Naive thymus-derived CD8-positive, alpha-beta T cell (primary cell): ENCODE results near the gene CYP27B1. TPM values are rescaled to one million over a fixed set of nuclear protein-coding genes. Genes with fewer than 3 reads are reported as not detected.
A peak's percentile ranks its signal among the peaks of the same experiment; 100 is the strongest.

Source experiments
- ATAC-seq, 2 donors: fragments of 150-1000 bp; cut with Tn5 transposase in 1 of 2; sonication (Bioruptor Pico), chemical (Tn5 transposase) in 1 of 2; 1 replicate in 1 of 2; 2 replicates in 1 of 2; pipeline ENCODE4 v1.10.0; 2021; ENCODE audit warnings: mild to moderate bottlenecking in 2 of 2, moderate library complexity in 2 of 2
- POLR2A ChIA-PET: fragments of 350-600 bp; sonication (Branson Sonifier 250); formaldehyde crosslinking; loops from one replicate; lab custom pipeline; 2021; ENCODE audit warnings: antibody characterized with exemption; lab: Charles Lee
- DNase-seq, 10 donors: peaks; one replicate each; pipeline versions ENCODE4 v3.0.0 to v3.0.0-alpha.2; 2020 to 2022
- H3K27ac Mint-ChIP-seq, 10 donors: one replicate each; pipeline ENCODE4 v1.8.0; 2020 to 2022; ENCODE audit warnings: mild to moderate bottlenecking in 10 of 10, mixed read lengths in 10 of 10, moderate library complexity in 4 of 10, inconsistent platforms in 1 of 10
- H3K27me3 Mint-ChIP-seq, 5 donors: one replicate each; pipeline ENCODE4 v1.8.0; 2021 to 2022; ENCODE audit warnings: mixed read lengths in 5 of 5
- H3K36me3 Mint-ChIP-seq, 3 donors: one replicate each; pipeline ENCODE4 v1.8.0; 2020 to 2022; ENCODE audit warnings: mixed read lengths in 3 of 3, mild to moderate bottlenecking in 2 of 3, inconsistent platforms in 1 of 3
- H3K4me1 Mint-ChIP-seq, 4 donors: one replicate each; pipeline ENCODE4 v1.8.0; 2021 to 2022; ENCODE audit warnings: mixed read lengths in 4 of 4
- H3K4me3 Mint-ChIP-seq, 10 donors: one replicate each; pipeline ENCODE4 v1.8.0; 2020 to 2022; ENCODE audit warnings: mild to moderate bottlenecking in 10 of 10, mixed read lengths in 10 of 10, moderate library complexity in 6 of 10, inconsistent platforms in 1 of 10
- H3K9me3 Mint-ChIP-seq, 9 donors: one replicate each; pipeline ENCODE4 v1.8.0; 2020 to 2022; ENCODE audit warnings: mixed read lengths in 9 of 9, mild to moderate bottlenecking in 3 of 9, inconsistent platforms in 1 of 9, moderate library complexity in 1 of 9
- polyA plus RNA-seq, 3 donors: library from polyadenylated mRNA; unstranded; fragments of 300-500 nt; fragmentation: Illumina TruSeq; gene quantifications; one replicate each; pipeline ENCODE4 v1.2.3, GENCODE V29; 2021
- total RNA-seq, 8 experiments: library from RNA in 2 of 8; stranded (reverse) in 2 of 8; gene quantifications; one replicate each; pipeline ENCODE4 v1.2.3 and lab custom pipeline; 2021 to 2026

Gene CYP27B1
- total and polyA plus RNA-seq, 5 experiments from 2014 or later = 1.4 to 1.6 TPM; not detected in 3

DNA sequence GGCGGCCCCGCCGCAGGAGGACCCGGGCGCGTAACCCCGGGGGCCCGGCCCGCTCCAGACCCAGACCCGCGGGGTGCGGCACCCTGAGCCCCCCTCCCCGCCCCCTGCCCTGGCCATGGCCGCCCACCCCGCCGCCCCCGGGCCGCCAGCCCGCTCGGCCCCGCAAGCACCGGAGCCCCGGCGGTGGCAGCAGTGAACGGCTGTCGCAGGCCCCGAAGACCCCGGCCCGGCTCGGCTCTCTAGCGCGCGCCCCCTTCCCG lies 11.8 kb downstream of the CYP27B1 start:
- ATAC-seq (no peak), DNase-seq (no peak)
- Mint-ChIP-seq H3K4me3 (peak overlapping the region in 6 of 10 donors; percentile 16 to 89 (median 29)), H3K36me3 (peaks cover 0 to 34% (median 0%) of the 10 kb centered on the region in 3 donors), H3K27me3 (no peaks in the 10 kb centered on the region), H3K27ac (peak overlapping the region in 1 of 10 donors; percentile 53), H3K4me1 (peaks cover 50 to 79% (median 71%) of the 10 kb centered on the region in 4 donors), H3K9me3 (no peaks in the 10 kb centered on the region)
- POLR2A ChIA-PET = interaction anchor here (0.6 to 2.6 kb wide), 3 partner anchors 14 to 142 kb away, joined by 3 to 13 read pairs (median 12); partner anchors contain the start of gene TSFM

DNA sequence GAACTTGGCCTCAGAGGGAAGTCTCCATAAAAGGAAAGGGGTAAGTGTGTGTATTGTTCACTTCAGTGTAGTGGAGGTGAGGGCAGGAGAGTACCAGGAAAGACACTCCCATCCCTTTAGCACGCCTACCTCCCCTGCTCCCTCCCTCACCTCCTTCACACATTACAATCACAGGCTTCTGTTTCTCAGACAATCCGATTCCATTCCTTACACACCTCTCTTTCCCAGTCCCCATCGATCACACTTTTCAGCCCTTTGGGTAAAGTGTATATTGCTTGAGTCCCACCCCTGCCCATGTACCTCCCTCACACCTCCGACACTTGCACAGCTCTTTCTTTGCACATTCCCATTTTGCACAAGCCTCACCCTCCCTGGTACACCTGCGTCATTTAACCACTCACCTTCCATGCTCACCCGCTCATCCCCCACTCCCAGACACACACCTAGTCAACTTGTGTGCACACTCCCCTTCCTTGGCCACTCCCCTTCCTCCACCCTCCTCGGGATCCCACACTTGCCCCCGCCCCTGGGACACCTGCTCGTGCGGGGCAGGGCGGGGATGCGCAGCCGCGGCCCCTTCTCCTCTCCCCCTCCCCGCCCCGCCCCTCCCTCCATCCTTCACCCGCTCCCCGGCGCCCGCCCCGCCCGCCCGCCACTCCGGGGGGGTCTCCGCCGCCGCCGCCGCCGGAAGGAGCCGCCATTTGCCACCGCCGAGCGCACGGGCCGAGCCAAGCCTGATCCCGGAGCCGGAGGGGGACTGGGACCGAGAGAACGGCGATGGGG lies 12.3 kb downstream of the CYP27B1 start, which contains the start of gene MARCHF9:
Gene MARCHF9 (plus strand): TSS at position 693 of the 783 bp plus-strand sequence. CDS start 426 bp downstream, outside the sequence.
- Mint-ChIP-seq H3K36me3 (peaks cover 0 to 31% (median 0%) of the 10 kb centered on the region in 3 donors), H3K4me3 (peak within 1 kb of the TSS; percentile 84 to 100 (median 92)), H3K9me3 (no peaks in the 10 kb centered on the region), H3K27ac (peak within 1 kb of the TSS; percentile 94 to 100 (median 97)), H3K4me1 (peaks cover 48 to 73% (median 67%) of the 10 kb centered on the region in 4 donors), H3K27me3 (no peaks in the 10 kb centered on the region)
- POLR2A ChIA-PET = interaction anchor here (0.6 to 2.6 kb wide), 8 partner anchors 10 to 142 kb away, joined by 3 to 13 read pairs (median 4); partner anchors contain the start of genes EEF1AKMT3, METTL1, TSFM and TSPAN31
- ATAC-seq = peak; percentile 41 to 45
- DNase-seq = peak; percentile 67 to 94 (median 81)

DNA sequence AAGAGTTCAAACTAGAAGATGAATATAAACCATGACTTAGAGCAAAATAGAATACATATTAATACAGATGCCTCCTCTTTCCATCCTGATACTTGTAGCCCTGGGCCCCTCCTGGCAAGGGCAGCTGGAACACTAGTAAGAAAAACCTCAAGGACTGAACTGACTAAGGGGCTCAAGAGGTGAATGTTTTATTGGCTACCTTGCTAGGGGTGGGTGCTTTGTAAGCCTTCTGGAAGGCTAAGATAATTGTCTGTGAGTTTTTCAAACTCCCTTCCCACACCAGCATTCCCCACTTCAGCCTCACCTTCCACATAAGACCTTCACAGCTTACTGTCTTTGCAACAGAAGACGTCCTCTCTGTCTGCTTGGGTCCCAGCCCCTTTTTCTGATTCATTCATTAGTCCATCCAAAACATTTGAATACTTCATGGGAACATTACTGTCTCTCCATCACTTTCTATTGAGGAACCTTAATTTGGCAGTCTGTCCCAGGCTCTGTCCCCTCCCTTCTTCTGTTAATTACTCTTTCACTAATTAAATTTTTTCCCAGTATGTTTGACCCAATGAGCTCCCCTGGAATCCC lies 13.0 kb downstream of the CYP27B1 start:
- H3K4me1 Mint-ChIP-seq = peaks cover 45 to 69% (median 62%) of the 10 kb centered on the region in 4 donors
- DNase-seq (no peak), ATAC-seq (no peak)
- H3K9me3 Mint-ChIP-seq = no peaks in the 10 kb centered on the region
- POLR2A ChIA-PET = interaction anchor here (0.6 to 1.0 kb wide), 6 partner anchors 9 to 180 kb away, joined by 3 to 7 read pairs (median 4); partner anchors contain the start of genes EEF1AKMT3, METTL1 and TSPAN31
- peak overlapping the region; percentile 94 to 100 (median 97) for H3K27ac Mint-ChIP-seq
- H3K36me3 Mint-ChIP-seq = peaks cover 0 to 30% (median 0%) of the 10 kb centered on the region in 3 donors
- H3K27me3 Mint-ChIP-seq = no peaks in the 10 kb centered on the region
- H3K4me3 Mint-ChIP-seq = peak overlapping the region; percentile 84 to 100 (median 92)

DNA sequence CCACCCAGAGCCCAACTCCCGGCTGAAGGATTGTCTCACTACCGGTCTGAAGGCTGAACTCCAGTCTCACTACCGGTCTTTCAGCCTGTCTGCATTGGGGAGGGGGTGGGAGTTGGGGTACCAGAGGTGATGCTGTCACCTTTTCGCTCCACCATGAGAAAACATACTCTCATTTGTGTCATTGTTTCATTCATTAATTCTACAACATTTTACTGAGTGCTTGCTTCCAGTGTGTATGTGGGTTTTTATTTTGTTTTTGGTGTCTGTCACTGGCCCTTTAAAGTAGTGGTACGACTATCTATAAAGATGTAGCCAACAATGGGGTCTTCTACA lies 14.2 kb downstream of the CYP27B1 start:
- ATAC-seq (no peak), DNase-seq (no peak)
- Mint-ChIP-seq H3K4me1 (peaks cover 40 to 61% (median 55%) of the 10 kb centered on the region in 4 donors), H3K4me3 (peak overlapping the region; percentile 89 to 96 (median 94)), H3K36me3 (peaks cover 0 to 33% (median 8%) of the 10 kb centered on the region in 3 donors), H3K9me3 (no peaks in the 10 kb centered on the region), H3K27me3 (no peaks in the 10 kb centered on the region), H3K27ac (peak overlapping the region; percentile 91 to 100 (median 97))
- POLR2A ChIA-PET = interaction anchor here (0.9 to 1.2 kb wide), 6 partner anchors 11 to 94 kb away, joined by 3 to 13 read pairs (median 4); partner anchors contain the start of gene CTDSP2

DNA sequence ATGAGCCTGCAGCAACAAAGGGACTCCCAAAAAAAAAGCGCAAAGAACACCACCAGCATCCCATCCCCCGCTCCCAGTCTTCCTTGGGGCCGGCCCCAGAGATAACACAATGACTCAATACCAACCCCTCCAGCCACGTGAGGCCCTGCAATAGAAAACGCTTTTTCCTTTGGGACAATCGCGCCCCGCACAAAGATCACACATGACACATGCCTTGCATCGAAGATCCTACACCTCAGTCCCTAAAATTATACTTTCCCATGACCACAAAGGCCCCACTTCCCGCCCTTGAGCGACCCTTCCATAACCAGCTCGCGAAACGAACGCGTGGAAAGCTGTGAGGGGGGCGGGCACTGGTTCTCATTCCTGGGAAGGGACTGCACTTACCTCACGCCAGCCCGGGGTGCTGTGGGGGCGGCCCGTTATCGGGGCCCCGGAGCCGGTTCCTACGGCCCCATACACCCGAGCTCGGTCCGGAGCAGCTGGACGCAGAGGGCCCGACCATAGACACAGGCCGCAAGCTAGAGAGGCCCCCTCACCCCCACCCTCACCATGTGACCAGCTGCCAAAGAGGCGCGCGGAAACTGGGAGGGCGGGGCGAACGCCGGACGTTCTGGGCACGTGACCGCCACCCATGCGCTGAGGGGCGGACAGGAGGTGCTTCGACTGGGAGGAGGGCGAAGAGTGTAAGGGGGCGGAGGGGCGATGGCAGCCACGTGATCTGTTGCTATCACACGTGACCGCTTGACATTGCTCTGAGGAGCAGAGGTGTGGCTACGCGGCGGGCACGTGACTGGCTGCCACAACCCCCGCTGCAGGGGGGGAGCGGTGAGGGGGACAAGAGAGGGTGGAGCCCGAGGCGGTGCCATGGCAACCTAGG lies 14.8 kb downstream of the CYP27B1 start, which contains the start of gene CDK4:
Gene CDK4 (minus strand): TSS at position 523 of the 880 bp plus-strand sequence. CDS start 593 bp downstream, outside the sequence.
- peak within 1 kb of the TSS; percentile 91 to 100 (median 97) for H3K27ac Mint-ChIP-seq
- ATAC-seq = peak; percentile 60 to 78
- POLR2A ChIA-PET = interaction anchor here (0.6 to 1.2 kb wide), 9 partner anchors 10 to 640 kb away, joined by 3 to 13 read pairs (median 4); partner anchors contain the start of genes CTDSP2, OS9 and TSFM
- no peaks in the 10 kb centered on the region for H3K9me3 Mint-ChIP-seq
- H3K4me1 Mint-ChIP-seq = peaks cover 40 to 57% (median 52%) of the 10 kb centered on the region in 4 donors
- peaks cover 0 to 34% (median 8%) of the 10 kb centered on the region in 3 donors for H3K36me3 Mint-ChIP-seq
- peak; percentile 94 to 100 (median 99) for DNase-seq
- H3K4me3 Mint-ChIP-seq = peak within 1 kb of the TSS; percentile 89 to 96 (median 94)
- H3K27me3 Mint-ChIP-seq = no peaks in the 10 kb centered on the region

DNA sequence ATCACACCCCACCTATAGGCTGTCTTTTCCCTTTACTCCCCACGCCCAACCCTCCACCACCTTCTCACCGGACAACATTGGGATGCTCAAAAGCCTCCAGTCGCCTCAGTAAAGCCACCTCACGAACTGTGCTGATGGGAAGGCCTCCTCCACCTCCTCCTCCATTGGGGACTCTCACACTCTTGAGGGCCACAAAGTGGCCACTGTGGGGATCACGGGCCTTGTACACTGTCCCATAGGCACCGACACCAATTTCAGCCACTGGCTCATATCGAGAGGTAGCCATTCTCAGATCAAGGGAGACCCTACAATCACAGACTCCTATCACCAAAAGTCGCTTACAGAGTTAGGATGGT lies 15.5 kb downstream of the CYP27B1 start:
- POLR2A ChIA-PET = interaction anchor here (0.9 to 1.9 kb wide), 5 partner anchors 9 to 640 kb away, joined by 3 to 13 read pairs (median 4); partner anchors contain the start of gene TSFM
- peak overlapping the region; percentile 89 to 96 (median 94) for H3K4me3 Mint-ChIP-seq
- peaks cover 37 to 54% (median 48%) of the 10 kb centered on the region in 4 donors for H3K4me1 Mint-ChIP-seq
- no peaks in the 10 kb centered on the region for H3K27me3 Mint-ChIP-seq
- H3K9me3 Mint-ChIP-seq = no peaks in the 10 kb centered on the region
- no peak for ATAC-seq
- H3K27ac Mint-ChIP-seq = peak overlapping the region; percentile 91 to 100 (median 97)
- no peak for DNase-seq
- peaks cover 0 to 37% (median 8%) of the 10 kb centered on the region in 3 donors for H3K36me3 Mint-ChIP-seq

DNA sequence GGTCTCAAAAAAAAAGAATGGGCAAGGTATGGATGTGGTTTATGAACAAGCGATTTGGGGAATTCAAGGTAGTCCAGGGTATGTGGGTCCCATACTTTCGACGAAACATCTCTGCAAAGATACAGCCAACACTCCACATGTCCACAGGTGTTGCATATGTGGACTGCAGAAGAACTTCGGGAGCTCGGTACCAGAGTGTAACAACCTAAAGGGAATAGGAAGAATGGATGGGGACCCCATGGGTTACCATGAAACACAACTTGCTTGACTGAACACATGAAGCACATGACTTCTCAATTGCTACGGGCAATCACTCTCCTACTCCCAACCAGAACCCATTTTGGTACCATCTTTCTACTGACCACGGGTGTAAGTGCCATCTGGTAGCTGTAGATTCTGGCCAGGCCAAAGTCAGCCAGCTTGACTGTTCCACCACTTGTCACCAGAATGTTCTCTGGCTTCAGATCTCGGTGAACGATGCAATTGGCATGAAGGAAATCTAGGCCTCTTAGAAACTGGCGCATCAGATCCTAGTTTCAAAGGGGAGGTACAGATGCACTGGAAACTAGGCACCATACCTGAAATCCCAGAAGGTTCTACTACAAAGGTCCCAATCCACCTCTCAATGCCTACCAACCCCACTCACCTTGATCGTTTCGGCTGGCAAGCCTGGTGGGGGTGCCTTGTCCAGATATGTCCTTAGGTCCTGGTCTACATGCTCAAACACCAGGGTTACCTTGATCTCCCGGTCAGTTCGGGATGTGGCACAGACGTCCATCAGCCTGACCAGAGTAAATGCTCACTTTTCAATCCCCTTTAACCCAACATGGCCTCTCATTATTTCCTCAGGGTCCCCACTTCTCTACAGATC lies 16.1 kb downstream of the CYP27B1 start:
- Mint-ChIP-seq H3K4me3 (peak overlapping the region; percentile 89 to 96 (median 94)), H3K4me1 (peaks cover 39 to 55% (median 49%) of the 10 kb centered on the region in 4 donors), H3K27me3 (no peaks in the 10 kb centered on the region), H3K27ac (peak overlapping the region in 9 of 10 donors; percentile 84 to 100 (median 97)), H3K9me3 (no peaks in the 10 kb centered on the region), H3K36me3 (peaks cover 0 to 40% (median 8%) of the 10 kb centered on the region in 3 donors)
- ATAC-seq = no peak
- DNase-seq = no peak
- POLR2A ChIA-PET = interaction anchor here (1.9 kb wide), 1 partner anchor 9 kb away, joined by 12 read pairs; no protein-coding TSS in a partner anchor

DNA sequence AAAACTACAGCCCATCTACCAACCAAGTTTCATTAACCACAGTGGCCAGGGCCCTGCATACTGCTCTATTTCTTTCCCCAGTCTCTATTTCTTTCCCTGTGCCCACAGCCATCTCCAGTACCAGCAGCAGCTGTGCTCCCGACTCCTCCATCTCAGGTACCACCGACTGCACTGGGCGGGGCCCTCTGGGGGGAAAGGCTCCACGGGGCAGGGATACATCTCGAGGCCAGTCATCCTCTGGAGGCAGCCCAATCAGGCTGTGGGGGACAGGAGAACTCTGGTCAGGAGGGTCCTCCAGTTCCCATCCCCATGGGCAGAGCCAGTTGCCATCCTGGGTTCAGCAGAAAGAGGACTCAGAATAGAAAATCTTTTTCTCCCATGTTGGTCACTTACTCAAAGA lies 17.8 kb downstream of the CYP27B1 start:
- Mint-ChIP-seq H3K27me3 (no peaks in the 10 kb centered on the region), H3K36me3 (peaks cover 0 to 40% (median 8%) of the 10 kb centered on the region in 3 donors), H3K27ac (peak overlapping the region in 3 of 10 donors; percentile 22 to 51 (median 38)), H3K4me3 (no peak overlapping the region), H3K4me1 (peaks cover 40 to 63% (median 57%) of the 10 kb centered on the region in 4 donors), H3K9me3 (no peaks in the 10 kb centered on the region)
- ATAC-seq = no peak
- DNase-seq = no peak
- POLR2A ChIA-PET = no interaction called here

DNA sequence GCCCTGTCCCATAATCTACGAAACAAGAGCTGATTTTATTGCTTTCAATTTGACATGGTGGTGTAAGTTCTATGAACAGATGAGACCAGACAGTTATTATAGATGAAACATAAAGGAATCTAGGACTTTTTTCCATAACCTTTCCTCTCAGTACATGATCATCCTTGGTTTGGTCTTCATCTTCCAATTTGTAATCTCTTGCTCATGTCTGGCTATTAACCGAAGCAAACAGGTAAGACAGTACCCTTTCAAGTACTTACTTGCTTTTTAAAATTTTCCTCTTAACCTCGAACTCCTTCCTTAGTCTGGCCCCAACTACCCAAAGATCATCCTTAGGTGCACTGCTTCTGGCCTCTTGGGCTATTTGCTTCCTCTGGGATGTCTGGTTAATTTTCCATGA lies 20.9 kb downstream of the CYP27B1 start:
- no peak for ATAC-seq
- H3K36me3 Mint-ChIP-seq = peaks cover 0 to 38% (median 8%) of the 10 kb centered on the region in 3 donors
- peaks cover 22 to 53% (median 47%) of the 10 kb centered on the region in 4 donors for H3K4me1 Mint-ChIP-seq
- peak overlapping the region; percentile 92 to 99 (median 97) for H3K27ac Mint-ChIP-seq
- no peaks in the 10 kb centered on the region for H3K9me3 Mint-ChIP-seq
- POLR2A ChIA-PET = interaction anchor here (1.3 to 3.2 kb wide), 2 partner anchors 10 to 13 kb away, joined by 3 to 13 read pairs; no protein-coding TSS in a partner anchor
- no peak for DNase-seq
- no peaks in the 10 kb centered on the region for H3K27me3 Mint-ChIP-seq
- peak overlapping the region; percentile 88 to 99 (median 93) for H3K4me3 Mint-ChIP-seq

DNA sequence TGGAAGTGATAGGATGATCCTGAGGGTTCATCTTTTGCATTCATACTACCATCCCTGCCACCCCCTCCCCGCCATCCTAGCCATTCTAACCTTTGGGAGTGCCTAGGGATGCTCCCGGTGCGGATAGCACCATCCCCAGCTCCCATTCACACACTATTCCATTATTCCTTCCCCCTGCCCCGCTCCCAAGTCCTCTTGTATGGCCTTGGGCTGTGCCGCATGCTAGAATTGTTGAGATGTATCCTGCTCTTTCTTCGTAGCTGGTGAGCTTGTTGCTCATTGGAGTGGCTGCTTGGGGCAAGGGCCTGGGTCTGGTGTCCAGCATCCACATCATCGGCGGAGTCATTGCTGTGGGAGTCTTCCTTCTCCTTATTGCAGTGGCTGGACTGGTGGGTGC lies 21.4 kb downstream of the CYP27B1 start:
- H3K27ac Mint-ChIP-seq = peak overlapping the region; percentile 92 to 99 (median 97)
- peak overlapping the region; percentile 88 to 99 (median 93) for H3K4me3 Mint-ChIP-seq
- POLR2A ChIA-PET = interaction anchor here (1.0 to 3.2 kb wide), 12 partner anchors 9 to 225 kb away, joined by 3 to 13 read pairs (median 4); partner anchors contain the start of genes DDIT3, EEF1AKMT3, METTL1 and TSFM
- no peaks in the 10 kb centered on the region for H3K27me3 Mint-ChIP-seq
- ATAC-seq (no peak), DNase-seq (no peak)
- H3K4me1 Mint-ChIP-seq = peaks cover 26 to 54% (median 49%) of the 10 kb centered on the region in 4 donors
- H3K9me3 Mint-ChIP-seq = no peaks in the 10 kb centered on the region
- peaks cover 0 to 34% (median 8%) of the 10 kb centered on the region in 3 donors for H3K36me3 Mint-ChIP-seq
